Measurements from ENCODE around the gene ZNF526.

ZNF526 gene

DNA sequence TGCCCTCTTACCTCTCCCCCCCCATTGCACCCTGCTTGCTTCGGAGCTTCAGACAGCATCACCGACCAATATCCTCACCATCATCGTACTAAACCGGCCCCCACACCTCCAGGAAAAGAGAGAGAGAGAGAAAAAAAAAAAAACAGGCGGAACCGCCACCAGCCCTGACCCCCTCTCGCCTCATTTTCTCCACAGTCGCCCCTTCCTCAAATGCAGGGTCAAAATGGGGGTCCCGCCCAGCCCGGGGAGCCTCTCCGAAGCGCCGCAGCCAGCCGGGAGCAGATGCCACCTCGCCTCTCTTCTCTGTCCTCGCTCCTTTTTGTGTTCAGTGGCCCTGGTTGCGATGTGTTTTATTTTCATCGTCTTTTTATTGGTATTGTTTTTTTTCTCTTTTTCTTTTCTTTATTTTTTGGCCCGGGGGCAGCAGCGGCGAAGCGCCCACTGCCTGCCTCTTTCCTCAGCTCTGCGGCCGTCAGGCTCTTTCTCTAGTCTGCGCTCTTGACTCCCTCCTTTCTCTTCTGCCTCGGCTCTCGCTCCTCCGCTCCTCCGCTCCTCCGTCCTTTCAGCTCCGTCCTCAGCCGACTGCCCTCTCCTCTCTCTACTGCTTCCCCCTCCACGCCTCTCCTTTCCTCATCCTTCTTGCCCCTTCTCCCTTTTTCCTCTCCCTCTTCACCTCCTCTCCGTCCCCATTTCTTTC lies 44.0 kb upstream of the ZNF526 start (continued):
- no peak for TF ChIP-seq ZXDB (tag by site-specific recombination; IDR thresholded peaks at IDR 0.05)
- peak; percentile 22; the same call in 1 of the 2 replicates for TF ChIP-seq ZBTB8A (tag by site-specific recombination; IDR thresholded peaks at IDR 0.05)
- no peak for TF ChIP-seq ZNF621 (tag by site-specific recombination; IDR thresholded peaks at IDR 0.05)
- TF ChIP-seq ZNF404 (tag by site-specific recombination; IDR thresholded peaks at IDR 0.05) = no peak
- TF ChIP-seq ZFP41 (tag by site-specific recombination; IDR thresholded peaks at IDR 0.05; ENCODE audit: borderline replicate concordance) = no peak
- TF ChIP-seq ZNF37A (tag by site-specific recombination; IDR thresholded peaks at IDR 0.05) = no peak
- TF ChIP-seq ZNF561 (tag by site-specific recombination; IDR thresholded peaks at IDR 0.05; ENCODE audit: borderline replicate concordance) = no peak
- no peak for TF ChIP-seq MEIS1 (CRISPR knock-in tag; IDR thresholded peaks at IDR 0.05; ENCODE audit: borderline replicate concordance)
- TF ChIP-seq ZNF311 (tag by site-specific recombination; IDR thresholded peaks at IDR 0.05; ENCODE audit: borderline replicate concordance) = no peak
- TF ChIP-seq SCRT1 (tag by site-specific recombination; IDR thresholded peaks at IDR 0.05; ENCODE audit: borderline replicate concordance) = no peak
- 0 out of 2 replicates have a peak, but pooled peaks have one; percentile 49 for TF ChIP-seq ZBTB7A (tag by site-specific recombination; IDR thresholded peaks at IDR 0.05; ENCODE audit: low read depth)
- no peak; the same call in 1 of the 2 replicates for TF ChIP-seq ZNF133 (tag by site-specific recombination; IDR thresholded peaks at IDR 0.05)
- TF ChIP-seq, protein P1, sequence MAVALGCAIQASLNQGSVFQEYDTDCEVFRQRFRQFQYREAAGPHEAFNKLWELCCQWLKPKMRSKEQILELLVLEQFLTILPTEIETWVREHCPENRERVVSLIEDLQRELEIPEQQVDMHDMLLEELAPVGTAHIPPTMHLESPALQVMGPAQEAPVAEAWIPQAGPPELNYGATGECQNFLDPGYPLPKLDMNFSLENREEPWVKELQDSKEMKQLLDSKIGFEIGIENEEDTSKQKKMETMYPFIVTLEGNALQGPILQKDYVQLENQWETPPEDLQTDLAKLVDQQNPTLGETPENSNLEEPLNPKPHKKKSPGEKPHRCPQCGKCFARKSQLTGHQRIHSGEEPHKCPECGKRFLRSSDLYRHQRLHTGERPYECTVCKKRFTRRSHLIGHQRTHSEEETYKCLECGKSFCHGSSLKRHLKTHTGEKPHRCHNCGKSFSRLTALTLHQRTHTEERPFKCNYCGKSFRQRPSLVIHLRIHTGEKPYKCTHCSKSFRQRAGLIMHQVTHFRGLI (tag by site-specific recombination; IDR thresholded peaks at IDR 0.05) = no peak
- no peak for TF ChIP-seq GLI4 (tag by site-specific recombination; IDR thresholded peaks at IDR 0.05)
- no peak for TF ChIP-seq ZNF221 (tag by site-specific recombination; IDR thresholded peaks at IDR 0.05; ENCODE audit: borderline replicate concordance)
- TF ChIP-seq ZNF776 (tag by site-specific recombination; IDR thresholded peaks at IDR 0.05; ENCODE audit: borderline replicate concordance) = no peak
- TF ChIP-seq ZNF529 (tag by site-specific recombination; IDR thresholded peaks at IDR 0.05; ENCODE audit: insufficient replicate concordance) = no peak
- 0 out of 2 replicates have a peak, but pooled peaks have one; percentile 32 for TF ChIP-seq ZNF600 (tag by site-specific recombination; IDR thresholded peaks at IDR 0.05)
- TF ChIP-seq, protein P2, sequence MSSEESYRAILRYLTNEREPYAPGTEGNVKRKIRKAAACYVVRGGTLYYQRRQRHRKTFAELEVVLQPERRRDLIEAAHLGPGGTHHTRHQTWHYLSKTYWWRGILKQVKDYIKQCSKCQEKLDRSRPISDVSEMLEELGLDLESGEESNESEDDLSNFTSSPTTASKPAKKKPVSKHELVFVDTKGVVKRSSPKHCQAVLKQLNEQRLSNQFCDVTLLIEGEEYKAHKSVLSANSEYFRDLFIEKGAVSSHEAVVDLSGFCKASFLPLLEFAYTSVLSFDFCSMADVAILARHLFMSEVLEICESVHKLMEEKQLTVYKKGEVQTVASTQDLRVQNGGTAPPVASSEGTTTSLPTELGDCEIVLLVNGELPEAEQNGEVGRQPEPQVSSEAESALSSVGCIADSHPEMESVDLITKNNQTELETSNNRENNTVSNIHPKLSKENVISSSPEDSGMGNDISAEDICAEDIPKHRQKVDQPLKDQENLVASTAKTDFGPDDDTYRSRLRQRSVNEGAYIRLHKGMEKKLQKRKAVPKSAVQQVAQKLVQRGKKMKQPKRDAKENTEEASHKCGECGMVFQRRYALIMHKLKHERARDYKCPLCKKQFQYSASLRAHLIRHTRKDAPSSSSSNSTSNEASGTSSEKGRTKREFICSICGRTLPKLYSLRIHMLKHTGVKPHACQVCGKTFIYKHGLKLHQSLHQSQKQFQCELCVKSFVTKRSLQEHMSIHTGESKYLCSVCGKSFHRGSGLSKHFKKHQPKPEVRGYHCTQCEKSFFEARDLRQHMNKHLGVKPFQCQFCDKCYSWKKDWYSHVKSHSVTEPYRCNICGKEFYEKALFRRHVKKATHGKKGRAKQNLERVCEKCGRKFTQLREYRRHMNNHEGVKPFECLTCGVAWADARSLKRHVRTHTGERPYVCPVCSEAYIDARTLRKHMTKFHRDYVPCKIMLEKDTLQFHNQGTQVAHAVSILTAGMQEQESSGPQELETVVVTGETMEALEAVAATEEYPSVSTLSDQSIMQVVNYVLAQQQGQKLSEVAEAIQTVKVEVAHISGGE (tag by site-specific recombination; conservative IDR thresholded peaks at IDR 0.05; ENCODE audit: low read depth) = no peak; the same call in 1 of the 2 replicates
- no peak for TF ChIP-seq HOXA7 (CRISPR knock-in tag; IDR thresholded peaks at IDR 0.05; ENCODE audit: borderline replicate concordance)
- no peak for TF ChIP-seq SETDB1 (IDR thresholded peaks at IDR 0.05; ENCODE audit: insufficient read length, low read length)
- TF ChIP-seq BCL11B (tag by site-specific recombination; IDR thresholded peaks at IDR 0.05; ENCODE audit: low read depth) = no peak
- TF ChIP-seq, protein P3, sequence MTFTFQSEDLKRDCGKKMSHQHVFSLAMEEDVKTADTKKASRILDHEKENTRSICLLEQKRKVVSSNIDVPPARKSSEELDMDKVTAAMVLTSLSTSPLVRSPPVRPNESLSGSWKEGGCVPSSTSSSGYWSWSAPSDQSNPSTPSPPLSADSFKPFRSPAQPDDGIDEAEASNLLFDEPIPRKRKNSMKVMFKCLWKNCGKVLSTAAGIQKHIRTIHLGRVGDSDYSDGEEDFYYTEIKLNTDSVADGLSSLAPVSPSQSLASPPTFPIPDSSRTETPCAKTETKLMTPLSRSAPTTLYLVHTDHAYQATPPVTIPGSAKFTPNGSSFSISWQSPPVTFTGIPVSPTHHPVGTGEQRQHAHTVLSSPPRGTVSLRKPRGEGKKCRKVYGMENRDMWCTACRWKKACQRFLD (tag by site-specific recombination; IDR thresholded peaks at IDR 0.05) = no peak
- TF ChIP-seq, protein P4, sequence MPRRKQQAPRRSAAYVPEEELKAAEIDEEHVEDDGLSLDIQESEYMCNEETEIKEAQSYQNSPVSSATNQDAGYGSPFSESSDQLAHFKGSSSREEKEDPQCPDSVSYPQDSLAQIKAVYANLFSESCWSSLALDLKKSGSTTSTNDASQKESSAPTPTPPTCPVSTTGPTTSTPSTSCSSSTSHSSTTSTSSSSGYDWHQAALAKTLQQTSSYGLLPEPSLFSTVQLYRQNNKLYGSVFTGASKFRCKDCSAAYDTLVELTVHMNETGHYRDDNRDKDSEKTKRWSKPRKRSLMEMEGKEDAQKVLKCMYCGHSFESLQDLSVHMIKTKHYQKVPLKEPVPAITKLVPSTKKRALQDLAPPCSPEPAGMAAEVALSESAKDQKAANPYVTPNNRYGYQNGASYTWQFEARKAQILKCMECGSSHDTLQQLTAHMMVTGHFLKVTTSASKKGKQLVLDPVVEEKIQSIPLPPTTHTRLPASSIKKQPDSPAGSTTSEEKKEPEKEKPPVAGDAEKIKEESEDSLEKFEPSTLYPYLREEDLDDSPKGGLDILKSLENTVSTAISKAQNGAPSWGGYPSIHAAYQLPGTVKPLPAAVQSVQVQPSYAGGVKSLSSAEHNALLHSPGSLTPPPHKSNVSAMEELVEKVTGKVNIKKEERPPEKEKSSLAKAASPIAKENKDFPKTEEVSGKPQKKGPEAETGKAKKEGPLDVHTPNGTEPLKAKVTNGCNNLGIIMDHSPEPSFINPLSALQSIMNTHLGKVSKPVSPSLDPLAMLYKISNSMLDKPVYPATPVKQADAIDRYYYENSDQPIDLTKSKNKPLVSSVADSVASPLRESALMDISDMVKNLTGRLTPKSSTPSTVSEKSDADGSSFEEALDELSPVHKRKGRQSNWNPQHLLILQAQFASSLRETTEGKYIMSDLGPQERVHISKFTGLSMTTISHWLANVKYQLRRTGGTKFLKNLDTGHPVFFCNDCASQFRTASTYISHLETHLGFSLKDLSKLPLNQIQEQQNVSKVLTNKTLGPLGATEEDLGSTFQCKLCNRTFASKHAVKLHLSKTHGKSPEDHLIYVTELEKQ (tag by site-specific recombination; IDR thresholded peaks at IDR 0.05; ENCODE audit: borderline replicate concordance) = no peak
- TF ChIP-seq, protein P5, sequence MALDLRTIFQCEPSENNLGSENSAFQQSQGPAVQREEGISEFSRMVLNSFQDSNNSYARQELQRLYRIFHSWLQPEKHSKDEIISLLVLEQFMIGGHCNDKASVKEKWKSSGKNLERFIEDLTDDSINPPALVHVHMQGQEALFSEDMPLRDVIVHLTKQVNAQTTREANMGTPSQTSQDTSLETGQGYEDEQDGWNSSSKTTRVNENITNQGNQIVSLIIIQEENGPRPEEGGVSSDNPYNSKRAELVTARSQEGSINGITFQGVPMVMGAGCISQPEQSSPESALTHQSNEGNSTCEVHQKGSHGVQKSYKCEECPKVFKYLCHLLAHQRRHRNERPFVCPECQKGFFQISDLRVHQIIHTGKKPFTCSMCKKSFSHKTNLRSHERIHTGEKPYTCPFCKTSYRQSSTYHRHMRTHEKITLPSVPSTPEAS (tag by site-specific recombination; IDR thresholded peaks at IDR 0.05) = 0 out of 2 replicates have a peak, but pooled peaks have one; percentile 9
- no peak for TF ChIP-seq ZNF670 (tag by site-specific recombination; IDR thresholded peaks at IDR 0.05; ENCODE audit: low read depth)
- TF ChIP-seq, protein P6, sequence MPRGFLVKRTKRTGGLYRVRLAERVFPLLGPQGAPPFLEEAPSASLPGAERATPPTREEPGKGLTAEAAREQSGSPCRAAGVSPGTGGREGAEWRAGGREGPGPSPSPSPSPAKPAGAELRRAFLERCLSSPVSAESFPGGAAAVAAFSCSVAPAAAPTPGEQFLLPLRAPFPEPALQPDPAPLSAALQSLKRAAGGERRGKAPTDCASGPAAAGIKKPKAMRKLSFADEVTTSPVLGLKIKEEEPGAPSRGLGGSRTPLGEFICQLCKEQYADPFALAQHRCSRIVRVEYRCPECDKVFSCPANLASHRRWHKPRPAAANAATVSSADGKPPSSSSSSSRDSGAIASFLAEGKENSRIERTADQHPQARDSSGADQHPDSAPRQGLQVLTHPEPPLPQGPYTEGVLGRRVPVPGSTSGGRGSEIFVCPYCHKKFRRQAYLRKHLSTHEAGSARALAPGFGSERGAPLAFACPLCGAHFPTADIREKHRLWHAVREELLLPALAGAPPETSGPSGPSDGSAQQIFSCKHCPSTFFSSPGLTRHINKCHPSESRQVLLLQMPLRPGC (tag by site-specific recombination; IDR thresholded peaks at IDR 0.05) = no peak

Measured in HEK293 (cell line).